ENCODE measurements around the gene CACHD1. TPM values are rescaled to one million over a fixed set of nuclear protein-coding genes. Genes with fewer than 3 reads are reported as not detected.

The CACHD1 gene
- total RNA-seq, 4 donors from 2014 or later: 23.6 to 36.1 (median 24.8) TPM

DNA sequence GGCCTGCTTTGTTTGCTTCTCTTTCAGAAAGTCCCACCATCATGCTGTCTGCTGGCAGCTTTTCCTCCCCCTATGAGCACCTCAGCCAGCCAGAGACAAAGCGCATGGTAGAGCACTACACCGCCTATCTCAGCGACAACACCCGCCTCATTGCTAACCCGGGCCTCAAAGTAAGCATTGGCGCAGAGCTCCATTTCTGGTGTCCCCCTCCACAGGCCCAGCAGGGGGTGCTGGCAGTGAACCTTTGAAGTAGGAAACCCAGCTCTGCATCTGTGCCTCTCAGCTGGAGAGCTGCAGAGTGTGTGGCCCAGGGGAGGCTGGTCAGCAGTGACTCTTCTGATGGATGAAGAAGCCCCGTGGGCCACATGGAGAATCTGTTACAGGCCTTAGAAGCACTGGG, 193.7 kb downstream of the CACHD1 start:
- TF ChIP-seq, protein P1, sequence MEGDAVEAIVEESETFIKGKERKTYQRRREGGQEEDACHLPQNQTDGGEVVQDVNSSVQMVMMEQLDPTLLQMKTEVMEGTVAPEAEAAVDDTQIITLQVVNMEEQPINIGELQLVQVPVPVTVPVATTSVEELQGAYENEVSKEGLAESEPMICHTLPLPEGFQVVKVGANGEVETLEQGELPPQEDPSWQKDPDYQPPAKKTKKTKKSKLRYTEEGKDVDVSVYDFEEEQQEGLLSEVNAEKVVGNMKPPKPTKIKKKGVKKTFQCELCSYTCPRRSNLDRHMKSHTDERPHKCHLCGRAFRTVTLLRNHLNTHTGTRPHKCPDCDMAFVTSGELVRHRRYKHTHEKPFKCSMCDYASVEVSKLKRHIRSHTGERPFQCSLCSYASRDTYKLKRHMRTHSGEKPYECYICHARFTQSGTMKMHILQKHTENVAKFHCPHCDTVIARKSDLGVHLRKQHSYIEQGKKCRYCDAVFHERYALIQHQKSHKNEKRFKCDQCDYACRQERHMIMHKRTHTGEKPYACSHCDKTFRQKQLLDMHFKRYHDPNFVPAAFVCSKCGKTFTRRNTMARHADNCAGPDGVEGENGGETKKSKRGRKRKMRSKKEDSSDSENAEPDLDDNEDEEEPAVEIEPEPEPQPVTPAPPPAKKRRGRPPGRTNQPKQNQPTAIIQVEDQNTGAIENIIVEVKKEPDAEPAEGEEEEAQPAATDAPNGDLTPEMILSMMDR (IDR thresholded peaks at IDR 0.05; ENCODE audit: low read depth): no peak

DNA sequence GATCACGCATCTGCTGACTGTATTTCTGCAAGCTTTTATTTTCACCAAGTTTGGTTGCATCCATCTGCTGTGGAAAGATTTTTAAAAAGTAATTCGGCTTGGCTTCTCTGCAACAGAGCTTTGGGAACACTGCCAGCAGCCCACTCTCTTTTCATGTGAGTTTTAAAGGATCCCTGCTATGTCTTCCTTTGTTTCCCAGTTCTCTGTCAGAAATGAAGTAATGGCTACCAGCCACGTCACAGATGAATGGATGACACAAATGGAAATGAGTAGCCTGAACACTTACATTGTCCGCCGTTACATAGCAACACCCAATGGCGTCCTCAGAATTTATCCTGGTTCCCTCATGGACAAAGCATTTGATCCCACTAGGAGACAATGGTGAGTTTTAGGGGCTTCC, 194.4 kb downstream of the CACHD1 start:
- TF ChIP-seq, protein P1 (IDR thresholded peaks at IDR 0.05; ENCODE audit: low read depth): no peak

DNA sequence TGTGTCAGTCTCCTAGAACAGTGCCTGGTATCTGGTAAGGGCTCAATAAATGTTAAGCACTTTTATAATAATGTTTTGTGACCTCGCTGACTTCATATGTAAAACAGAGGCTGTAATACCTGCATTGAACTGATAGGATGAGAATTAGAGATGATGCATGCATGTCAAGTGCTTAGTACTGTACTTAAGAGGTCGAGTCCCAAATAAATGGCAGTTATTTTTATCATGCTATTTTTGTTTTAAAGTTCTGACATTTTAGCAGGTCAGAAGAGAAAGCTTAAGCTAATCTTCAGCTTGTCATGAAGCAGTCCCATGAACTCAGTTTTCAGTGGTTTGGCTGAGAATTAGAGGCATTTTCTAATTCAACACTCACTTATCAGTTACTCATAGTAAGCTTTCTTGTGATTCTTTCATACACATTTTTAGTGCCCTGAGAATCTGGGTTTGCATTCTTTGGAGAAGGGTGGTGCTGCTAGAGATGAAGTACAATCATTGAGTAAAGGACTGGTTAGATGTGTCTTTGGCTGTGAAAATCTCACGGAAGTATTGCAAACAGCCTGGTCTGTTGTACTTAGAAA, 199.3 kb downstream of the CACHD1 start:
- TF ChIP-seq, protein P1 (IDR thresholded peaks at IDR 0.05; ENCODE audit: low read depth): no peak

DNA sequence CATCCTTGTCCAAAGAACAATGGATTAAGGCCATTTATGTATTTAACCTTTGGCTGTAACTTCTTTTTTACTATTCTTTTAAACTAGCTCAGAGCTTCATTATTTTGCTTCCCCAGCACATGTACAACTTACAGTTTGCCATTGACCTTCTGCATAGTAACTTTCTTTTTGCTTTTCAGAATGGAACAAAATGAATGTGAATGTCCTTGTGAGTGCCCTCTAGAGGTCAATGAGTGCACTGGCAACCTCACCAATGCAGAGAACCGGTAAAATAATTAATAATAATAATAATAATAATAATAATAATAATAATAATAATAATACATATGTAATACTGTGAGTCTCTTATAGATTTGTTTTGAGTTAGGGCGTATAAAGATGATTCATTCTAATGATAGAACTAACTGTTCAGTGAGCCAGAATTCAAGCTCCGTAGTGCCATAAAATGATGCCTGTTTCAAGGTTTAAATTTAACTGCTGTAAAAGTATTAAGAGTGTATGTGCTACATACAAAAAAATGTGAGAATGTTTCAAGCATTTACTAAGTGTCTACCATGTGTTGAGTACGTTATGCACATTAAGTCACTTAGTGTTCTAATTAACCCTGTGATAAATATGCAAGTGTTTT, 205.9 kb downstream of the CACHD1 start:
- TF ChIP-seq, protein P1 (IDR thresholded peaks at IDR 0.05; ENCODE audit: low read depth): no peak

DNA sequence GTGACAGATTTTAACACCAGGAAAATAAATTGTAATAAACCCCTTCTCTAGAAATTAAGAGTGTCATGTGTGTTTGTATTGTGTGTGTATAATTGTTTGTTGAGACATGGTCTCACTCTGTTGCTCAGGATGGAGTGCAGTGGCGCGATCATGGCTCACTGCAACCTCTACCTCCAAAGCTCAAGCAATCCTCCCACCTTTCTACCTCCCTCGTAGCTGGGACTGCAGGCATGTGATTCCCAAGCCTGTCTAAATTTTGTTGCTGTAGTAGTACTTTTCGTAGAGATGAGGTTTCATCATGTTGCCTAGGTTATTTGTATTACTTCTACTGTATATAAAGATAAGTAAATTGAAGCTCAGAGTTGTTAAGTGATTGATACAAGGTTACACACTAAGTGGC, 206.5 kb downstream of the CACHD1 start:
- TF ChIP-seq, protein P1 (IDR thresholded peaks at IDR 0.05; ENCODE audit: low read depth): no peak

DNA sequence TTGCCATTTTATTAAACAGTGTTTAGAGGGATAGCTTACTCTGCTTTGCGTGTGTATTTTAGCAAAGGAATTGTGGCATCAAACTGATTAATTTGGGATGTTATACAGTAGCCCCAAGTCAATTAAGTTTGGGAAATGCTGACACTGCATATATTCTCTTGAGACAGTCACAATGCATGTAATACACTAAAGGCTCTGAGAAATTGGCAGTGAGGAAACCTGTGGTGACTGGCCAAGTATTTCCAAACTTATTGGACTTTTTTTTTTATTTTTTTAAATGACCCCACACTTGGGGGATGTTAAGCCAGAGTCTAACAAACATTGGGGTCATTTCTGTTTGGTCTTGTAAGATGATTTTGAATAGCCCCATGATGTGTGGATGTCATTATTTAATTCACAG, 207.6 kb downstream of the CACHD1 start:
- TF ChIP-seq, protein P1 (IDR thresholded peaks at IDR 0.05; ENCODE audit: low read depth): no peak

DNA sequence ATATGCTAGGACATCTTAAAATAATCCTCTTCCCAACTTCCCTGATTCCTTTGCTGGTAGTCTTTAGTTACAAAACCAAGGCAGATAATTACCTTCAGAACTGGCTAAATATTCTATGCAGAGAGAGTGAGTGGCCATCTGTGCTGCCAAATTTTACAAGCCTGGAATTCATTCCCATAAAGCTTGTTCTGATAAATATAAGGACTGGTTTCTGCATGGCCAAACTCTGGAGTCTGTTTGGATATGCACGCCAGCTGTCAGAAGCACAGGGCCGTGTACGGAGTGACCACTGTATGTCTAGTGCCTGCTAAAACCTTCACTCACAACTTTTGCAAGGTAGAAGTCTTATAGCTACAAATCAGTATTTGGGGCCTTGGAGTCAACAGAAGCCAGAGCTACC, 208.4 kb downstream of the CACHD1 start:
- TF ChIP-seq, protein P1 (IDR thresholded peaks at IDR 0.05; ENCODE audit: low read depth): no peak

All from subcutaneous adipose tissue (tissue), 4 donors.